GM18508 (cell line): Measurements from ENCODE around the gene UGCG.

Source experiments
- ATAC-seq: cut with Tn5 transposase; IDR thresholded peaks from one replicate; pipeline ENCODE4 v1.9.1; 2021; ENCODE audit warnings: moderate number of reproducible peaks; ENCODE audit not compliant: insufficient read depth, unreplicated experiment

UGCG gene

GRCh38 chr9:111915425-111915758 lies 18.8 kb downstream of the UGCG start:
- no peak for ATAC-seq

- ATAC-seq = peak; percentile 72
These were observed 19.6 kb downstream of the UGCG start for GRCh38 chr9:111916234-111916645.

- no peak for ATAC-seq
These were observed 20.6 kb downstream of the UGCG start for GRCh38 chr9:111917201-111917600.

- ATAC-seq = no peak
These were observed 21.4 kb downstream of the UGCG start for GRCh38 chr9:111917980-111918379.

GRCh38 chr9:111919875-111920274 lies 23.3 kb downstream of the UGCG start:
- no peak for ATAC-seq

- no peak for ATAC-seq
These were observed 23.9 kb downstream of the UGCG start for GRCh38 chr9:111920531-111920930.

GRCh38 chr9:111922324-111923013 lies 25.9 kb downstream of the UGCG start:
- ATAC-seq = no peak

- no peak for ATAC-seq
These were observed 27.7 kb downstream of the UGCG start for GRCh38 chr9:111924281-111924680.

- no peak for ATAC-seq
These were observed 28.6 kb downstream of the UGCG start for GRCh38 chr9:111925017-111925770.

- ATAC-seq = no peak
These were observed 29.2 kb downstream of the UGCG start for GRCh38 chr9:111925784-111926183.

GRCh38 chr9:111926421-111926875 lies 29.8 kb downstream of the UGCG start:
- ATAC-seq = peak; percentile 93

- ATAC-seq = no peak
These were observed 31.7 kb downstream of the UGCG start for GRCh38 chr9:111928359-111928720.

GRCh38 chr9:111934747-111935146 lies 38.1 kb downstream of the UGCG start:
- ATAC-seq = no peak

GRCh38 chr9:111936391-111936790 lies 39.8 kb downstream of the UGCG start:
- no peak for ATAC-seq

GRCh38 chr9:111937301-111937700 lies 40.7 kb downstream of the UGCG start:
- peak; percentile 3 for ATAC-seq

GRCh38 chr9:111937781-111938426 lies 41.3 kb downstream of the UGCG start:
- ATAC-seq = peak; percentile 59

- ATAC-seq = no peak
These were observed 41.8 kb downstream of the UGCG start for GRCh38 chr9:111938427-111938800.

GRCh38 chr9:111939322-111939721 lies 42.7 kb downstream of the UGCG start:
- ATAC-seq = no peak

GRCh38 chr9:111940697-111941096 lies 44.1 kb downstream of the UGCG start:
- ATAC-seq = no peak

- no peak for ATAC-seq
These were observed 46.6 kb downstream of the UGCG start for GRCh38 chr9:111943200-111943599.

GRCh38 chr9:111943746-111944145 lies 47.1 kb downstream of the UGCG start:
- ATAC-seq = no peak
